Sigmoid colon (tissue), 7 donors: Measurements from ENCODE around the gene C1orf210. TPM values are rescaled to one million over a fixed set of nuclear protein-coding genes. Genes with fewer than 3 reads are reported as not detected.
A peak's percentile ranks its signal among the peaks of the same experiment; 100 is the strongest.

Experiments used
- DNase-seq: peaks from one replicate; pipeline ENCODE4 v3.0.0-alpha.2; 2019
- H3K27ac ChIP-seq, 4 donors: fragments of 200-600 bp; sonication (generic); one replicate each; pipeline ENCODE4 v1.5.1; 2016 to 2019; ENCODE audit warnings: mild to moderate bottlenecking in 1 of 4
- H3K27me3 ChIP-seq, 3 donors: fragments of 200-600 bp; sonication (generic); one replicate each; pipeline ENCODE4 v1.5.1; 2019; ENCODE audit warnings: mild to moderate bottlenecking in 1 of 3
- H3K36me3 ChIP-seq, 4 donors: fragments of 200-600 bp; sonication (generic); one replicate each; pipeline ENCODE4 v1.5.1; 2016 to 2019
- H3K4me1 ChIP-seq, 4 donors: fragments of 200-600 bp; sonication (generic); one replicate each; pipeline ENCODE4 v1.5.1; 2017 to 2019
- H3K4me3 ChIP-seq, 4 donors: fragments of 200-600 bp; sonication (generic); one replicate each; pipeline ENCODE4 v1.5.1; 2017 to 2019; ENCODE audit warnings: mild to moderate bottlenecking in 2 of 4, moderate library complexity in 1 of 4
- H3K9me3 ChIP-seq, 4 donors: fragments of 200-600 bp in 3 of 4; sonication (generic) in 3 of 4; one replicate each; pipeline versions ENCODE4 v1.5.1 to v1.6.1; 2013 to 2019
- EP300 ChIP-seq, 4 donors: sonication (generic); formaldehyde crosslinking; IDR thresholded peaks; one replicate each; pipeline ENCODE4 v1.6.1; 2017; ENCODE audit warnings: antibody characterized with exemption in 4 of 4
- POLR2A ChIP-seq, 2 donors: fragments of 450-650 bp; IDR thresholded peaks; one replicate each; pipeline ENCODE4 v1.6.1; 2016; ENCODE audit warnings: antibody characterized with exemption in 2 of 2, mild to moderate bottlenecking in 2 of 2, moderate library complexity in 2 of 2
- POLR2AphosphoS5 ChIP-seq, 4 donors: sonication (generic); formaldehyde crosslinking; IDR thresholded peaks; one replicate each; pipeline ENCODE4 v1.6.1; 2017; ENCODE audit warnings: antibody characterized with exemption in 4 of 4
- WGBS, 2 donors: extraction: QIAGEN DNeasy Blood & Tissue Kit; methylation state at CpG; one replicate each; pipeline ENCODE4 v1.1.7; 2013; 5-methylcytosine and 5-hydroxymethylcytosine counted together
- intact Hi-C: fragments of 100-400 bp; cut with DNase I; formaldehyde crosslinking; loops from one replicate; pipeline ENCODE4 v1.15.1; 2023
- polyA plus RNA-seq, 3 donors: library from polyadenylated mRNA; stranded (reverse); fragments of 200-250 nt; gene quantifications; one replicate each; pipeline ENCODE4 v1.2.3, GENCODE V29; 2013
- total RNA-seq, 4 donors: library from RNA; depleted of rRNA; stranded (reverse); fragments of >200 nt; gene quantifications; one replicate each; pipeline ENCODE4 v1.1.0, GENCODE V29; 2016
- TF ChIP-seq, protein P1 (sequence below), 4 experiments: fragments of 450-650 bp in 3 of 4; fragments of 200-600 bp in 1 of 4; IDR thresholded peaks; one replicate each; pipeline ENCODE4 v1.5.1; 2016 to 2019; ENCODE audit warnings: antibody characterized with exemption in 4 of 4, mild to moderate bottlenecking in 3 of 4, moderate library complexity in 2 of 4
- donor health status: healthy with polysubstance abuse.
- donor health status: Bipolar disorder and iron deficiency.
- donor health status: healthy.

C1orf210 gene
- total and polyA plus RNA-seq, 7 donors: 2.1 to 68.5 (median 54.4) TPM; not detected in 3

DNA sequence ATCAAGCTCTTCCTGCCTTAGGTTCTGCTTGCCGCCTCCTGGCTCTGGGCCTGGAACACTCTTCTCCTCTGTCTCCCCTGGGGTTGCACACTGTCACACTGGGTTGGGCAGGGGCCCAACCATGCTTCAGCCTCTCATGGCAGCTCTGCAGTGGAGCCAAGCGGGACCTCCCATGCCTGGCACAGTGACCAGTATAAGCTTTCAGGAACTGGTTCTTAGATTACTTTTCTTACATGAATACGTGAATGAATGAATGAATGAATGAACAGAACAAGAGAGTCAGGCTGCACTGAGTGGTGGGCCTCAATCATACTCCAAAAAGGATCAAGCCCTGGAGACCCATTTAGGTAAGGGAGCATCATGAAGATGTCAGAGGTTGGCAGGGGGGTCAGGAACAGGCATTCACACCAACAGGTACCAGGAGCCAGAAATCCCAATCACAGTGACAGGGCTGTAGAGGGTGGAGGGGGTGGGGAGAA is 46.4 kb downstream of the C1orf210 start:
- Histone ChIP-seq H3K27me3 (no peaks in the 10 kb centered on the region), H3K4me1 (peaks cover 0 to 6% (median 0%) of the 10 kb centered on the region in 4 donors), H3K9me3 (no peaks in the 10 kb centered on the region), H3K36me3 (no peaks in the 10 kb centered on the region), H3K4me3 (no peak overlapping the region), H3K27ac (no peak overlapping the region)
- 74 to 95% methylated on average over 3 of the region's 3 CpGs for WGBS, 2 donors
- intact Hi-C loops: loop anchor here (5.0 kb wide), 1 partner anchor 108 kb away; no protein-coding TSS in a partner anchor
- no peak for DNase-seq
- no peak for TF ChIP-seq POLR2AphosphoS5 (IDR thresholded peaks at IDR 0.05)
- TF ChIP-seq POLR2A (IDR thresholded peaks at IDR 0.05): no peak
- TF ChIP-seq, protein P1, sequence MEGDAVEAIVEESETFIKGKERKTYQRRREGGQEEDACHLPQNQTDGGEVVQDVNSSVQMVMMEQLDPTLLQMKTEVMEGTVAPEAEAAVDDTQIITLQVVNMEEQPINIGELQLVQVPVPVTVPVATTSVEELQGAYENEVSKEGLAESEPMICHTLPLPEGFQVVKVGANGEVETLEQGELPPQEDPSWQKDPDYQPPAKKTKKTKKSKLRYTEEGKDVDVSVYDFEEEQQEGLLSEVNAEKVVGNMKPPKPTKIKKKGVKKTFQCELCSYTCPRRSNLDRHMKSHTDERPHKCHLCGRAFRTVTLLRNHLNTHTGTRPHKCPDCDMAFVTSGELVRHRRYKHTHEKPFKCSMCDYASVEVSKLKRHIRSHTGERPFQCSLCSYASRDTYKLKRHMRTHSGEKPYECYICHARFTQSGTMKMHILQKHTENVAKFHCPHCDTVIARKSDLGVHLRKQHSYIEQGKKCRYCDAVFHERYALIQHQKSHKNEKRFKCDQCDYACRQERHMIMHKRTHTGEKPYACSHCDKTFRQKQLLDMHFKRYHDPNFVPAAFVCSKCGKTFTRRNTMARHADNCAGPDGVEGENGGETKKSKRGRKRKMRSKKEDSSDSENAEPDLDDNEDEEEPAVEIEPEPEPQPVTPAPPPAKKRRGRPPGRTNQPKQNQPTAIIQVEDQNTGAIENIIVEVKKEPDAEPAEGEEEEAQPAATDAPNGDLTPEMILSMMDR (IDR thresholded peaks at IDR 0.05): no peak
- TF ChIP-seq EP300 (IDR thresholded peaks at IDR 0.05): no peak

DNA sequence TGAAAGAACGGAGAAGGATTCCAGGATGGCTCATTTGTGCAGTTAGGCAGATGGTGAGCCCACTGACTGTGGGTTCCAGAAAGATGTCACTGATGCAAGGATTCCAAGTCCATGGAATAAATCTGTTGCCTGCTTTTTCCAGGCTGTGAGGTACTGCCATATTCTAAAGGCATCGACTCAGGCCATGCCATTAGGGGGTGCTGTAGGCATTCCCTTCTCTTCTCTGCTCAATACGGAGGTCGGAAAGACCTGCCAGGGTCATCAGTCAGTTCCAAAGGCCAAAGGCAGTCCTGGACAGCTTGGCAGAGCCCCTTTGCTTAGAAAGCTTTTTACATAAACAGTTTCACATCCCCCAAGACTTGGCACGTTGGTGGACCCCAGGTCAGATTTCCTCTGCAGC is 47.3 kb downstream of the C1orf210 start:
- TF ChIP-seq, protein P1 (IDR thresholded peaks at IDR 0.05): peak; percentile 18 to 61 (median 54)
- no peak for TF ChIP-seq POLR2AphosphoS5 (IDR thresholded peaks at IDR 0.05)
- TF ChIP-seq EP300 (IDR thresholded peaks at IDR 0.05): no peak
- TF ChIP-seq POLR2A (IDR thresholded peaks at IDR 0.05): no peak
- intact Hi-C loops: loop anchor here (5.0 kb wide), 1 partner anchor 109 kb away; no protein-coding TSS in a partner anchor
- Histone ChIP-seq H3K9me3 (no peaks in the 10 kb centered on the region), H3K27ac (no peak overlapping the region), H3K36me3 (no peaks in the 10 kb centered on the region), H3K4me3 (no peak overlapping the region), H3K4me1 (peaks cover 0 to 6% (median 0%) of the 10 kb centered on the region in 4 donors), H3K27me3 (no peaks in the 10 kb centered on the region)
- 12 to 23% methylated on average over 5 of the region's 5 CpGs for WGBS, 2 donors
- no peak for DNase-seq

DNA sequence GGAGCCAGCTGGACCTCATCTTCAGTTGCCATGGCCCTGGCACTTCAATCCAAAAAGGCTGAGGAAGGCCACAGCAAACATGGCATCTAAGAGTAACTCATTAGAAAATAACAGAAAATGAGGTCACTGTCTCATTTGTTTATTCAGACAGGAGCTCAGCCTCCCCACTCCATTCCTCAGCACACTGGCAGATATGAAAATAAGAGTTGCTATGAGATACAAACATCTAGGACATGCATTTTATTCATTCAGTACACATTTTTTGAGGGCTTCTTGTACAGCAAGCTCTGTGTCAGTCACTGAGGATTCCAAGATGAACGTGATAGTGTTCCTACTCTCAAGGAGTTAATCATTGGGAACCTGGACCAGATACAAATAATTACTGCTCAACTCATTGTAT is 48.3 kb downstream of the C1orf210 start:
- TF ChIP-seq, protein P1 (IDR thresholded peaks at IDR 0.05): no peak
- no peak for TF ChIP-seq POLR2AphosphoS5 (IDR thresholded peaks at IDR 0.05)
- TF ChIP-seq POLR2A (IDR thresholded peaks at IDR 0.05): no peak
- TF ChIP-seq EP300 (IDR thresholded peaks at IDR 0.05): no peak
- no peak overlapping the region for H3K27ac ChIP-seq
- H3K27me3 ChIP-seq: no peaks in the 10 kb centered on the region
- H3K4me1 ChIP-seq: peaks cover 0 to 6% (median 0%) of the 10 kb centered on the region in 4 donors
- 77% methylated on average over 1 of the region's 1 CpG for WGBS, 2 donors
- no peak overlapping the region for H3K4me3 ChIP-seq
- intact Hi-C loops: loop anchor here (5.0 kb wide), 1 partner anchor 110 kb away; no protein-coding TSS in a partner anchor
- DNase-seq: no peak
- H3K36me3 ChIP-seq: no peaks in the 10 kb centered on the region
- no peaks in the 10 kb centered on the region for H3K9me3 ChIP-seq

DNA sequence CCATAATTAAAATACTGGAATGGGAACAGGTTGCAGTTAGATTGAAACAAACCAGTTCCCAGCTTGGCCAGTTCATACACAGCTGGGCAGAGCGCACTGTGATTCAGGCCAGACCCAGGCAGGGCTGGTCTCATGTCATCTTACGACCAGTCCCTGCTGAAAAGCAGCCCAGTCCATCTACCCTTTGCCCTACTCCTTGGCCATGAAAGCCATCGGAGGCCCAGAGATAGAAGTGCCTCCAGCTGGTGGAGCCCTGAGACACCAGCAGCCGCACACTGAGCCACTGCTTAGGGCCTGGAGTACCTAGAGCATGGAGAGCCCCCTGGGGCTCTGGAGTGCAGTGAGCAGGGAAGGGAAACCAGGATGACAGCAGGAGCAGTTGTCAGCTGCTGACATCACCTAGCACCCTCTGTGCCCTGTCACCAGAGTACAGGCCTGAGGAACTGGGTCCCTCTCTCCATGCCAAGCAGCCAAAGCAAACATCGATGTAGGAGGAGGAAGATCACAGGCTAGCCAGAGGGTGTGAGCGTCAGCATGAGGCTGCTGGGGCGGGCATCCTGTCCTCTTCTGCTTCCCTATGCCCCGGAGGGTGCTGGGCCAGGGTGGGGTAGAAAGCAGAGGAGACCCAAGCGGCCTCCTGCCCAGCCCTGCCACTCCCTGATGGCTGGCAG is 49.8 kb downstream of the C1orf210 start:
- no peaks in the 10 kb centered on the region for H3K9me3 ChIP-seq
- peaks cover 0 to 6% (median 0%) of the 10 kb centered on the region in 4 donors for H3K4me1 ChIP-seq
- intact Hi-C loops: loop anchor here (5.0 kb wide), 1 partner anchor 112 kb away; no protein-coding TSS in a partner anchor
- H3K27me3 ChIP-seq: no peaks in the 10 kb centered on the region
- 30 to 71% methylated on average over 9 of the region's 9 CpGs for WGBS, 2 donors
- no peak for DNase-seq
- no peak overlapping the region for H3K4me3 ChIP-seq
- no peak overlapping the region for H3K27ac ChIP-seq
- no peaks in the 10 kb centered on the region for H3K36me3 ChIP-seq
- TF ChIP-seq EP300 (IDR thresholded peaks at IDR 0.05): no peak
- TF ChIP-seq, protein P1 (IDR thresholded peaks at IDR 0.05): no peak
- no peak for TF ChIP-seq POLR2AphosphoS5 (IDR thresholded peaks at IDR 0.05)
- TF ChIP-seq POLR2A (IDR thresholded peaks at IDR 0.05): no peak
